HEK293 (cell line): ENCODE measurements around the gene ASRGL1.

Source experiments
- CTCF ChIA-PET: fragments of 350-600 bp; formaldehyde crosslinking; extraction: SDS; loops from one replicate; lab custom pipeline; 2021; ENCODE audit warnings: antibody characterized with exemption; lab: Yijun Ruan, JAX
- POLR2A ChIA-PET: fragments of 300-600 bp; formaldehyde crosslinking; extraction: SDS; loops from one replicate; lab custom pipeline; 2020; ENCODE audit warnings: antibody characterized with exemption, inconsistent platforms; lab: Yijun Ruan, JAX
- H3K27ac ChIP-seq: fragments of 200-500 bp; sonication (Bioruptor generic); 2 replicates; pipeline ENCODE4 v1.5.1; 2014; ENCODE audit warnings: low read depth, low read length, control low read depth, inconsistent platforms; ENCODE audit errors: extremely low read depth
- H3K36me3 ChIP-seq, 2 experiments: fragments of 200-500 bp in 1 of 2; sonication (Bioruptor generic) in 1 of 2; 1 replicate in 1 of 2; 2 replicates in 1 of 2; pipeline ENCODE4 v1.5.1; 2014 to 2017; ENCODE audit warnings: inconsistent platforms in 2 of 2, low read length in 2 of 2; ENCODE audit not compliant: control insufficient read depth in 2 of 2, insufficient read depth in 1 of 2
- H3K4me1 ChIP-seq: fragments of 200-500 bp; sonication (Bioruptor generic); 2 replicates; pipeline ENCODE4 v1.5.1; 2014; ENCODE audit warnings: mild to moderate bottlenecking, low read length, inconsistent platforms; ENCODE audit not compliant: control insufficient read depth, insufficient read depth
- H3K4me3 ChIP-seq: 2 replicates; pipeline ENCODE4 v1.5.1; 2011; ENCODE audit warnings: low read depth, mild to moderate bottlenecking, control low read depth, low read length, moderate library complexity
- H3K9me3 ChIP-seq: fragments of 200-500 bp; sonication (Bioruptor generic); 2 replicates; pipeline ENCODE4 v1.5.1; 2014; ENCODE audit warnings: low read depth, low read length, inconsistent platforms; ENCODE audit not compliant: control insufficient read depth, insufficient read depth
- ATF2 ChIP-seq: fragments of 450-650 bp; formaldehyde crosslinking; IDR thresholded peaks from 2 replicates; pipeline ENCODE4 v1.5.1; 2016; ENCODE audit warnings: missing biosample characterization, missing genetic modification characterization, low read depth
- CTCF ChIP-seq: fragments of 450-650 bp; formaldehyde crosslinking; IDR thresholded peaks from 2 replicates; pipeline ENCODE4 v1.5.1; 2016; ENCODE audit warnings: missing biosample characterization, missing genetic modification characterization
- GLIS1 ChIP-seq: fragments of 450-650 bp; formaldehyde crosslinking; IDR thresholded peaks from 2 replicates; pipeline ENCODE4 v1.5.1; 2016; ENCODE audit warnings: missing biosample characterization, missing genetic modification characterization
- KLF7 ChIP-seq: fragments of 450-650 bp; formaldehyde crosslinking; IDR thresholded peaks from 2 replicates; pipeline ENCODE4 v1.5.1; 2016; ENCODE audit warnings: missing biosample characterization, missing genetic modification characterization, borderline replicate concordance
- KLF9 ChIP-seq: fragments of 450-650 bp; formaldehyde crosslinking; IDR thresholded peaks from 2 replicates; pipeline ENCODE4 v1.5.1; 2016; ENCODE audit warnings: missing biosample characterization, missing genetic modification characterization, low read depth
- PRDM1 ChIP-seq: fragments of 450-650 bp; formaldehyde crosslinking; IDR thresholded peaks from 2 replicates; pipeline ENCODE4; 2016; ENCODE audit warnings: missing biosample characterization, missing genetic modification characterization
- RBAK ChIP-seq: fragments of 450-650 bp; formaldehyde crosslinking; IDR thresholded peaks from 2 replicates; pipeline ENCODE4 v1.5.1; 2016; ENCODE audit warnings: missing biosample characterization, missing genetic modification characterization
- SCRT1 ChIP-seq: fragments of 450-650 bp; formaldehyde crosslinking; IDR thresholded peaks from 2 replicates; pipeline ENCODE4 v1.5.1; 2016; ENCODE audit warnings: missing biosample characterization, missing genetic modification characterization, borderline replicate concordance
- SP7 ChIP-seq: fragments of 450-650 bp; formaldehyde crosslinking; IDR thresholded peaks from 2 replicates; pipeline ENCODE4 v1.5.1; 2016; ENCODE audit warnings: missing biosample characterization, missing genetic modification characterization
- YY1 ChIP-seq: fragments of 450-650 bp; formaldehyde crosslinking; IDR thresholded peaks from 2 replicates; pipeline ENCODE4 v1.5.1; 2018; ENCODE audit warnings: missing biosample characterization, missing genetic modification characterization
- ZBTB17 ChIP-seq: fragments of 450-650 bp; formaldehyde crosslinking; IDR thresholded peaks from 2 replicates; pipeline ENCODE4 v1.5.1; 2016; ENCODE audit warnings: missing biosample characterization, missing genetic modification characterization
- ZFP37 ChIP-seq: fragments of 450-650 bp; formaldehyde crosslinking; IDR thresholded peaks from 2 replicates; pipeline ENCODE4 v1.5.1; 2016; ENCODE audit warnings: missing biosample characterization, missing genetic modification characterization
- ZIC2 ChIP-seq: fragments of 450-650 bp; formaldehyde crosslinking; IDR thresholded peaks from 2 replicates; pipeline ENCODE4 v1.5.1; 2016; ENCODE audit warnings: missing biosample characterization, missing genetic modification characterization
- ZNF121 ChIP-seq: fragments of 450-650 bp; formaldehyde crosslinking; IDR thresholded peaks from 2 replicates; pipeline ENCODE4 v1.5.1; 2016; ENCODE audit warnings: missing biosample characterization, missing genetic modification characterization
- ZNF155 ChIP-seq: fragments of 450-650 bp; formaldehyde crosslinking; IDR thresholded peaks from 2 replicates; pipeline ENCODE4 v1.5.1; 2016; ENCODE audit warnings: missing biosample characterization, missing genetic modification characterization
- ZNF16 ChIP-seq: fragments of 450-650 bp; formaldehyde crosslinking; IDR thresholded peaks from 2 replicates; pipeline ENCODE4 v1.5.1; 2016; ENCODE audit warnings: low read depth, missing biosample characterization, missing genetic modification characterization
- ZNF184 ChIP-seq: fragments of 450-650 bp; IDR thresholded peaks from 2 replicates; pipeline ENCODE4 v1.5.1; 2018; ENCODE audit warnings: missing biosample characterization, mild to moderate bottlenecking, missing genetic modification characterization
- ZNF2 ChIP-seq: fragments of 450-650 bp; formaldehyde crosslinking; IDR thresholded peaks from 2 replicates; pipeline ENCODE4 v1.5.1; 2016; ENCODE audit warnings: missing biosample characterization, missing genetic modification characterization
- ZNF239 ChIP-seq: fragments of 450-650 bp; formaldehyde crosslinking; IDR thresholded peaks from 2 replicates; pipeline ENCODE4 v1.5.1; 2016; ENCODE audit warnings: missing biosample characterization, missing genetic modification characterization
- ZNF266 ChIP-seq: fragments of 450-650 bp; formaldehyde crosslinking; IDR thresholded peaks from 2 replicates; pipeline ENCODE4 v1.5.1; 2016; ENCODE audit warnings: missing biosample characterization, missing genetic modification characterization, low read depth
- ZNF335 ChIP-seq: fragments of 450-650 bp; formaldehyde crosslinking; conservative IDR thresholded peaks from 2 replicates; pipeline ENCODE4 v1.5.1; 2016; ENCODE audit warnings: missing biosample characterization, missing genetic modification characterization
- ZNF354C ChIP-seq: fragments of 450-650 bp; formaldehyde crosslinking; IDR thresholded peaks from 2 replicates; pipeline ENCODE4 v1.5.1; 2016; ENCODE audit warnings: missing biosample characterization, missing genetic modification characterization, low read depth, borderline replicate concordance
- ZNF366 ChIP-seq: fragments of 450-650 bp; formaldehyde crosslinking; conservative IDR thresholded peaks from 2 replicates; pipeline ENCODE4 v1.5.1; 2016; ENCODE audit warnings: missing biosample characterization, missing genetic modification characterization
- ZNF48 ChIP-seq: fragments of 450-650 bp; formaldehyde crosslinking; IDR thresholded peaks from 2 replicates; pipeline ENCODE4 v1.5.1; 2016; ENCODE audit warnings: missing biosample characterization, missing genetic modification characterization
- ZNF529 ChIP-seq: fragments of 450-650 bp; formaldehyde crosslinking; IDR thresholded peaks from 2 replicates; pipeline ENCODE4 v1.5.1; 2017; ENCODE audit warnings: missing genetic modification characterization, missing biosample characterization; ENCODE audit not compliant: insufficient replicate concordance
- ZNF560 ChIP-seq: fragments of 450-650 bp; formaldehyde crosslinking; IDR thresholded peaks from 2 replicates; pipeline ENCODE4 v1.5.1; 2017; ENCODE audit warnings: missing biosample characterization, missing genetic modification characterization, borderline replicate concordance
- ZNF626 ChIP-seq: fragments of 450-650 bp; sonication (Bioruptor Pico); formaldehyde crosslinking; IDR thresholded peaks from 2 replicates; pipeline ENCODE4 v1.5.1; 2018; ENCODE audit warnings: missing biosample characterization, missing genetic modification characterization, inconsistent platforms
- ZNF629 ChIP-seq: fragments of 450-650 bp; formaldehyde crosslinking; IDR thresholded peaks from 2 replicates; pipeline ENCODE4 v1.5.1; 2017; ENCODE audit warnings: missing biosample characterization, missing genetic modification characterization
- ZNF768 ChIP-seq: fragments of 450-650 bp; formaldehyde crosslinking; IDR thresholded peaks from 2 replicates; pipeline ENCODE4 v1.5.1; 2018; ENCODE audit warnings: missing biosample characterization, mild to moderate bottlenecking, missing genetic modification characterization
- ZNF785 ChIP-seq: fragments of 450-650 bp; formaldehyde crosslinking; IDR thresholded peaks from 2 replicates; pipeline ENCODE4 v1.5.1; 2016; ENCODE audit warnings: missing biosample characterization, missing genetic modification characterization
- ZNF792 ChIP-seq: fragments of 450-650 bp; formaldehyde crosslinking; IDR thresholded peaks from 2 replicates; pipeline ENCODE4 v1.5.1; 2016; ENCODE audit warnings: missing biosample characterization, missing genetic modification characterization
- ZNF837 ChIP-seq: fragments of 450-650 bp; formaldehyde crosslinking; IDR thresholded peaks from 2 replicates; pipeline ENCODE4 v1.5.1; 2016; ENCODE audit warnings: missing biosample characterization, missing genetic modification characterization
- ZSCAN16 ChIP-seq: fragments of 450-650 bp; formaldehyde crosslinking; IDR thresholded peaks from 2 replicates; pipeline ENCODE4 v1.5.1; 2016; ENCODE audit warnings: missing biosample characterization, missing genetic modification characterization
- TF ChIP-seq, protein P1 (sequence below): fragments of 450-650 bp; IDR thresholded peaks from 2 replicates; pipeline ENCODE4 v1.5.1; 2018; ENCODE audit warnings: missing biosample characterization, mild to moderate bottlenecking, missing genetic modification characterization
- TF ChIP-seq, protein P2 (sequence below): fragments of 450-650 bp; formaldehyde crosslinking; IDR thresholded peaks from 2 replicates; pipeline ENCODE4 v1.5.1; 2016; ENCODE audit warnings: missing biosample characterization, missing genetic modification characterization

The ASRGL1 gene

GRCh38 chr11:62433141-62433903 is 96.1 kb downstream of the ASRGL1 start:
- no peak overlapping the region for H3K27ac ChIP-seq
- no peaks in the 10 kb centered on the region for H3K36me3 ChIP-seq
- no peaks in the 10 kb centered on the region for H3K9me3 ChIP-seq
- POLR2A ChIA-PET = interaction anchor here (0.6 kb wide), 2 partner anchors 25 to 40 kb away, joined by 4 to 6 read pairs; no protein-coding TSS in a partner anchor
- H3K4me3 ChIP-seq = no peak overlapping the region
- CTCF ChIA-PET = interaction anchor here (0.5 to 2.0 kb wide), 3 partner anchors 9 to 220 kb away, joined by 5 to 8 read pairs (median 7); partner anchors contain the start of gene INTS5
- no peaks in the 10 kb centered on the region for H3K4me1 ChIP-seq
- TF ChIP-seq CTCF = no peak
- TF ChIP-seq ZNF560 (tag by site-specific recombination) = no peak
- no peak for TF ChIP-seq YY1 (tag by site-specific recombination)
- no peak for TF ChIP-seq ATF2 (tag by site-specific recombination)
- TF ChIP-seq ZNF155 = no peak
- no peak for TF ChIP-seq ZNF785 (tag by site-specific recombination)
- TF ChIP-seq ZNF48 = no peak
- no peak for TF ChIP-seq ZNF2 (tag by site-specific recombination)
- TF ChIP-seq PRDM1 (tag by site-specific recombination) = peak; percentile 30; the same call in 1 of the 2 replicates
- TF ChIP-seq ZNF266 (tag by site-specific recombination) = no peak
- peak; percentile 70 for TF ChIP-seq GLIS1
- TF ChIP-seq RBAK (tag by site-specific recombination) = no peak
- no peak for TF ChIP-seq ZNF121 (tag by site-specific recombination)
- no peak for TF ChIP-seq ZSCAN16 (tag by site-specific recombination)
- peak; percentile 44 for TF ChIP-seq ZNF335 (tag by site-specific recombination)
- TF ChIP-seq ZNF792 = no peak
- TF ChIP-seq ZBTB17 (tag by site-specific recombination) = no peak
- TF ChIP-seq KLF7 (tag by site-specific recombination) = no peak
- no peak for TF ChIP-seq ZNF239
- TF ChIP-seq ZNF626 (tag by site-specific recombination) = no peak
- TF ChIP-seq SCRT1 = no peak
- no peak for TF ChIP-seq ZNF529 (tag by site-specific recombination)
- TF ChIP-seq, protein P1, sequence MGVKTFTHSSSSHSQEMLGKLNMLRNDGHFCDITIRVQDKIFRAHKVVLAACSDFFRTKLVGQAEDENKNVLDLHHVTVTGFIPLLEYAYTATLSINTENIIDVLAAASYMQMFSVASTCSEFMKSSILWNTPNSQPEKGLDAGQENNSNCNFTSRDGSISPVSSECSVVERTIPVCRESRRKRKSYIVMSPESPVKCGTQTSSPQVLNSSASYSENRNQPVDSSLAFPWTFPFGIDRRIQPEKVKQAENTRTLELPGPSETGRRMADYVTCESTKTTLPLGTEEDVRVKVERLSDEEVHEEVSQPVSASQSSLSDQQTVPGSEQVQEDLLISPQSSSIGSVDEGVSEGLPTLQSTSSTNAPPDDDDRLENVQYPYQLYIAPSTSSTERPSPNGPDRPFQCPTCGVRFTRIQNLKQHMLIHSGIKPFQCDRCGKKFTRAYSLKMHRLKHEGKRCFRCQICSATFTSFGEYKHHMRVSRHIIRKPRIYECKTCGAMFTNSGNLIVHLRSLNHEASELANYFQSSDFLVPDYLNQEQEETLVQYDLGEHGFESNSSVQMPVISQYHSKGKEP (tag by site-specific recombination) = 0 out of 2 replicates have a peak, but pooled peaks have one; percentile 23
- no peak for TF ChIP-seq ZNF366 (tag by site-specific recombination)
- no peak for TF ChIP-seq KLF9
- no peak for TF ChIP-seq ZNF629 (tag by site-specific recombination)
- no peak for TF ChIP-seq ZNF768 (tag by site-specific recombination)
- peak; percentile 74 for TF ChIP-seq SP7 (tag by site-specific recombination)
- TF ChIP-seq ZNF837 = no peak
- no peak for TF ChIP-seq ZFP37 (tag by site-specific recombination)
- TF ChIP-seq ZNF354C (tag by site-specific recombination) = no peak
- TF ChIP-seq ZIC2 (tag by site-specific recombination) = peak; percentile 13; the same call in 1 of the 2 replicates
- TF ChIP-seq, protein P2, sequence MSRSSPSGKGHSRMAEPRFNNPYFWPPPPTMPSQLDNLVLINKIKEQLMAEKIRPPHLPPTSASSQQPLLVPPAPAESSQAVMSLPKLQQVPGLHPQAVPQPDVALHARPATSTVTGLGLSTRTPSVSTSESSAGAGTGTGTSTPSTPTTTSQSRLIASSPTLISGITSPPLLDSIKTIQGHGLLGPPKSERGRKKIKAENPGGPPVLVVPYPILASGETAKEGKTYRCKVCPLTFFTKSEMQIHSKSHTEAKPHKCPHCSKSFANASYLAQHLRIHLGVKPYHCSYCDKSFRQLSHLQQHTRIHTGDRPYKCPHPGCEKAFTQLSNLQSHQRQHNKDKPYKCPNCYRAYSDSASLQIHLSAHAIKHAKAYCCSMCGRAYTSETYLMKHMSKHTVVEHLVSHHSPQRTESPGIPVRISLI (tag by site-specific recombination) = peak; percentile 87; the same call in 1 of the 2 replicates
- TF ChIP-seq ZNF16 (tag by site-specific recombination) = no peak
- TF ChIP-seq ZNF184 (tag by site-specific recombination) = no peak
